CD4-positive, alpha-beta T cell treated with Interferon gamma for 1 hour (primary cell): Measurements from ENCODE around the gene FARS2.
"Not testable (repeated sequence)": the region's sequence is repeated elsewhere in the genome, so short reads cannot be mapped to it uniquely, and the experiment has no call there.

Source experiments
- DNase-seq: peaks from one replicate; pipeline ENCODE4 v3.0.0-alpha.2; 2020

FARS2 gene

GRCh38 chr6:5778317-5778857 is 517.1 kb downstream of the FARS2 start:
- no peak for DNase-seq

GRCh38 chr6:5778906-5779305 is 517.6 kb downstream of the FARS2 start:
- DNase-seq, result no peak

- no peak for DNase-seq
Observed at GRCh38 chr6:5781019-5781418, 519.7 kb downstream of the FARS2 start.

GRCh38 chr6:5781966-5782556 is 520.7 kb downstream of the FARS2 start:
- no peak for DNase-seq

GRCh38 chr6:5782783-5783547 is 521.7 kb downstream of the FARS2 start:
- DNase-seq, result no peak

- no peak for DNase-seq
Observed at GRCh38 chr6:5783584-5784089, 522.3 kb downstream of the FARS2 start.

- no peak for DNase-seq
Observed at GRCh38 chr6:5785249-5785648, 523.9 kb downstream of the FARS2 start.

GRCh38 chr6:5786321-5786968 is 525.1 kb downstream of the FARS2 start:
- DNase-seq, result no peak

GRCh38 chr6:5786969-5787720 is 525.8 kb downstream of the FARS2 start:
- DNase-seq, result no peak

GRCh38 chr6:5789426-5789825 is 528.1 kb downstream of the FARS2 start:
- DNase-seq, result not testable (repeated sequence)

GRCh38 chr6:5796555-5796954 is 535.2 kb downstream of the FARS2 start:
- not testable (repeated sequence) for DNase-seq

- DNase-seq, result not testable (repeated sequence)
Observed at GRCh38 chr6:5806406-5806805, 545.1 kb downstream of the FARS2 start.

GRCh38 chr6:5809450-5809849 is 548.1 kb downstream of the FARS2 start:
- DNase-seq, result no peak

- no peak for DNase-seq
Observed at GRCh38 chr6:5811997-5812396, 550.7 kb downstream of the FARS2 start.

GRCh38 chr6:5813625-5814027 is 552.3 kb downstream of the FARS2 start:
- DNase-seq, result no peak

- DNase-seq, result no peak
Observed at GRCh38 chr6:5814116-5814515, 552.8 kb downstream of the FARS2 start.

- no peak for DNase-seq
Observed at GRCh38 chr6:5814901-5815300, 553.6 kb downstream of the FARS2 start.

GRCh38 chr6:5817869-5818268 is 556.6 kb downstream of the FARS2 start:
- DNase-seq, result no peak

GRCh38 chr6:5818959-5819358 is 557.6 kb downstream of the FARS2 start:
- DNase-seq, result no peak
